Measurements from ENCODE around the gene DISP2. TPM values are rescaled to one million over a fixed set of nuclear protein-coding genes. Genes with fewer than 3 reads are reported as not detected.

DISP2 gene
- total RNA-seq, 6 experiments from 2014 or later = 0.06 to 0.71 (median 0.16) TPM

DNA sequence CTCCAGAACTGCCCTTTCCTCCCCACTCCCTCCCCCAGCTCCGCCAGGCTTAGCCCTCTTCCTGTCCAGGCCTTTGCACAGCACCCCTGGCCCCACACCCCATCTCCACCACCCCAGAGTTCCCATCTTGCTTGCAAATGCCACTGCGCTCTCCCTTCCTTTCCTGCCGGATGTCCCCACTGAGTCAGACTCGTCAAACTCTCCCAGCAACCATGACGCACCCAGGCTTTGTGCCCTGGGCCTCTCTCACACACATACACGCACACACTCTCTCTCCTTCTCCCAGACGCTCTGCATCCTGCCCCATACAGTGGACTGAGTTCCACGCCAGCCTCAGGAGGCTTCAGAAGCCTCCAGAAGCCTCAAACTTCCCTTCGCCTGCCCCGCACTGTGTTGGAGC lies 14.5 kb upstream of the DISP2 start:
- ATAC-seq (peak in 2 of 4 donors; percentile 8 to 21), DNase-seq (no peak)
- H3K4me3 ChIP-seq = no peak overlapping the region
- intact Hi-C loops (cut with DNase I) = loop anchor here in 1 of 2 donors (10.0 kb wide), 1 partner anchor 81 kb away; no protein-coding TSS in a partner anchor
- TF ChIP-seq, protein P1, sequence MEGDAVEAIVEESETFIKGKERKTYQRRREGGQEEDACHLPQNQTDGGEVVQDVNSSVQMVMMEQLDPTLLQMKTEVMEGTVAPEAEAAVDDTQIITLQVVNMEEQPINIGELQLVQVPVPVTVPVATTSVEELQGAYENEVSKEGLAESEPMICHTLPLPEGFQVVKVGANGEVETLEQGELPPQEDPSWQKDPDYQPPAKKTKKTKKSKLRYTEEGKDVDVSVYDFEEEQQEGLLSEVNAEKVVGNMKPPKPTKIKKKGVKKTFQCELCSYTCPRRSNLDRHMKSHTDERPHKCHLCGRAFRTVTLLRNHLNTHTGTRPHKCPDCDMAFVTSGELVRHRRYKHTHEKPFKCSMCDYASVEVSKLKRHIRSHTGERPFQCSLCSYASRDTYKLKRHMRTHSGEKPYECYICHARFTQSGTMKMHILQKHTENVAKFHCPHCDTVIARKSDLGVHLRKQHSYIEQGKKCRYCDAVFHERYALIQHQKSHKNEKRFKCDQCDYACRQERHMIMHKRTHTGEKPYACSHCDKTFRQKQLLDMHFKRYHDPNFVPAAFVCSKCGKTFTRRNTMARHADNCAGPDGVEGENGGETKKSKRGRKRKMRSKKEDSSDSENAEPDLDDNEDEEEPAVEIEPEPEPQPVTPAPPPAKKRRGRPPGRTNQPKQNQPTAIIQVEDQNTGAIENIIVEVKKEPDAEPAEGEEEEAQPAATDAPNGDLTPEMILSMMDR (IDR thresholded peaks at IDR 0.05) = no peak
- TF ChIP-seq POLR2A (IDR thresholded peaks at IDR 0.05) = no peak
- WGBS (ENCODE audit: insufficient coverage, low coverage, low lambda C conversion rate, missing lambda C conversion rate) = 70% methylated on average over 10 of the region's 10 CpGs
- H3K36me3 ChIP-seq = no peaks in the 10 kb centered on the region
- no peaks in the 10 kb centered on the region for H3K27me3 ChIP-seq
- H3K9me3 ChIP-seq = no peaks in the 10 kb centered on the region
- H3K27ac ChIP-seq = no peak overlapping the region
- peaks cover 0 to 21% (median 9%) of the 10 kb centered on the region in 4 donors for H3K4me1 ChIP-seq

DNA sequence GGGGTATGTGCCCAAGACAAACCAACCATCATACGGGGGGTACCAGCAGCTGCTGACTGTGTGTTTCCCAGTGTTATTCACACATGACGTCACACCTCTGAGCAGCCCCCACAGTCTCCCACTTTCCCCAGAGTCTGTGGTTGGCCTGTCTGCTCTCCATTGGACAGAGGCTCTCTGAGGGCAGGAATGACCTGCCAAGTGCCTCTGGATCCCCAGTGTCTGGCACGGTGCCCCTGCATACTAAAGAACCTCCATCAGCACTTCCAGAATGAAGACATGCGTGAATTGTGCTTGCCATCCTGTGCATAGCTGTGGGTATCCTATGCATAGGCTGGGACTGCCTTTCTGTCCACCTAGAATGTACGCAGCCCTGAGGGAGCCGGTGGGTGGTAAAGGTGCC lies 13.8 kb upstream of the DISP2 start:
- Histone ChIP-seq H3K27ac (no peak overlapping the region), H3K36me3 (no peaks in the 10 kb centered on the region), H3K27me3 (no peaks in the 10 kb centered on the region), H3K4me1 (peaks cover 0 to 21% (median 9%) of the 10 kb centered on the region in 4 donors), H3K4me3 (no peak overlapping the region), H3K9me3 (no peaks in the 10 kb centered on the region)
- intact Hi-C loops (cut with DNase I) = loop anchor here in 1 of 2 donors (10.0 kb wide), 1 partner anchor 81 kb away; no protein-coding TSS in a partner anchor
- WGBS (ENCODE audit: insufficient coverage, low coverage, low lambda C conversion rate, missing lambda C conversion rate) = 31% methylated on average over 4 of the region's 6 CpGs
- no peak for DNase-seq
- no peak for TF ChIP-seq POLR2A (IDR thresholded peaks at IDR 0.05)
- TF ChIP-seq, protein P1 (IDR thresholded peaks at IDR 0.05) = no peak
- no peak for ATAC-seq

DNA sequence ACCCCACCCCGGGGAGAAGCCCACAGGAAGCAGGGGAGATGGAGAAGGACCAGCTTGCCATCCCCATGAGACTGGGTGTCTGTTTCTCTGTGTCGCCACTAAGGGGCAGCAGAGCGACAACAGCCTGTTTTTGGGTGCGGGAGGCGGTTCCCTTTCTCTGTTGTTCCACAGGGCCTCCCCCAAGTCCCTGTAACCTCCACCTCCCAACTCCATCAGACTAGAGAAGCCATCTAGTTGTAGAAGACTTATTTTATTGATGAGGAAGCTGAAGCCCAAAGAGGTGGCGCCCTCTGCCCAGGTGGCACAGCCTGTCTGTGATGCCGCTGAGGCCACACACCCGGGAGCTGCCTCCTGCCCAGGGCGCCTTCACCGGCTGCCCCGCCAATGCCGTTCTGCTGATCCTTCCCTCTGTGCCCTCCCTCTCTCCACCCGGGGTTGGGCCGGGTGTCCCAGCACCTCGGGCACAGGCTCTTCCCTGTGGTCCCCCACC lies 13.3 kb upstream of the DISP2 start:
- intact Hi-C loops (cut with DNase I) = loop anchor here in 1 of 2 donors (10.0 kb wide), 1 partner anchor 80 kb away; no protein-coding TSS in a partner anchor
- no peak overlapping the region for H3K4me3 ChIP-seq
- H3K9me3 ChIP-seq = no peaks in the 10 kb centered on the region
- DNase-seq (peak; percentile 58 to 76 (median 67)), ATAC-seq (peak; percentile 40 to 55 (median 48))
- H3K27ac ChIP-seq = no peak overlapping the region
- no peaks in the 10 kb centered on the region for H3K36me3 ChIP-seq
- TF ChIP-seq, protein P1 (IDR thresholded peaks at IDR 0.05) = peak; percentile 72 to 83 (median 78)
- no peak for TF ChIP-seq POLR2A (IDR thresholded peaks at IDR 0.05)
- H3K27me3 ChIP-seq = no peaks in the 10 kb centered on the region
- peaks cover 0 to 18% (median 8%) of the 10 kb centered on the region in 4 donors for H3K4me1 ChIP-seq
- 11% methylated on average over 9 of the region's 15 CpGs for WGBS (ENCODE audit: insufficient coverage, low coverage, low lambda C conversion rate, missing lambda C conversion rate)

DNA sequence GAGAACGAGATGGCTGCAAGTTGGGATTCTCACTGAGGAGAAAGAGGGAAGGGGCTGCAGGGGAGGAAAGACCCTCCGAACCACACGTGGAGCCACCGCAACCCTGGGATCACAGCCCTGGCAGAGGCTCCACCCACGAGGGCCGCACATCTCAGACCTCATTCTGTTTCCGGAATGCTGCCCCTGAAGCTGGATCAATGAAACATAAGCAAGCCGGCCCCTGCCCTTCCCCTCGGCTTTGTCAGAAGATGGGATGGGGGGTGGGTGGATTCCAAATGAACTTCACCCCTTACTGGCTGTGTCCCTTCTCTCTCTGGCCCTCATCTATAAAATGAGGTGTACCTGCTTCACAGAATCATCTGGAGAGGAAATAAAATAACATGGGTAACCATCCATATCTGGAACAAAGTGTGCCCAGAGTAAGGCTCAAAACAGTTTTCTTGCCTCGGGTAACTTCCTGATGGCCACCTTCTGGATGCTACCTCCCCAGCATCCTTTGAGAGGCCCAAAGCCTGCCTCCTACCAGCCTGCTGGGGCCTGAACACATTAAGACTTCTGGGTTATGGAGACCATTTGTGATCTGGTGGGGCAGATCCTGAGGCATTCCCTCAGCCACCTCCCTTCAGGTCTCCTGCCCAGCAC lies 12.7 kb upstream of the DISP2 start:
- H3K4me1 ChIP-seq = peaks cover 0 to 11% (median 4%) of the 10 kb centered on the region in 4 donors
- WGBS (ENCODE audit: insufficient coverage, low coverage, low lambda C conversion rate, missing lambda C conversion rate) = 40% methylated on average over 2 of the region's 10 CpGs
- DNase-seq (no peak), ATAC-seq (no peak)
- no peaks in the 10 kb centered on the region for H3K36me3 ChIP-seq
- intact Hi-C loops (cut with DNase I) = loop anchor here in 1 of 2 donors (10.0 kb wide), 1 partner anchor 79 kb away; no protein-coding TSS in a partner anchor
- TF ChIP-seq POLR2A (IDR thresholded peaks at IDR 0.05) = no peak
- TF ChIP-seq, protein P1 (IDR thresholded peaks at IDR 0.05) = no peak
- no peaks in the 10 kb centered on the region for H3K27me3 ChIP-seq
- no peak overlapping the region for H3K27ac ChIP-seq
- H3K4me3 ChIP-seq = no peak overlapping the region
- H3K9me3 ChIP-seq = no peaks in the 10 kb centered on the region
